GOT3 (cell line): Measurements from ENCODE around the gene PLXNC1.

ENCODE experiments used
- DNase-seq: peaks from one replicate; lab custom pipeline; 2025; ENCODE audit warnings: mixed read lengths; lab: John Stamatoyannopoulos, UW

Gene PLXNC1

GRCh38 chr12:94133964-94134795, 14.2 kb upstream of the PLXNC1 start:
- no peak for DNase-seq

GRCh38 chr12:94135896-94136295, 12.5 kb upstream of the PLXNC1 start:
- no peak for DNase-seq

DNA sequence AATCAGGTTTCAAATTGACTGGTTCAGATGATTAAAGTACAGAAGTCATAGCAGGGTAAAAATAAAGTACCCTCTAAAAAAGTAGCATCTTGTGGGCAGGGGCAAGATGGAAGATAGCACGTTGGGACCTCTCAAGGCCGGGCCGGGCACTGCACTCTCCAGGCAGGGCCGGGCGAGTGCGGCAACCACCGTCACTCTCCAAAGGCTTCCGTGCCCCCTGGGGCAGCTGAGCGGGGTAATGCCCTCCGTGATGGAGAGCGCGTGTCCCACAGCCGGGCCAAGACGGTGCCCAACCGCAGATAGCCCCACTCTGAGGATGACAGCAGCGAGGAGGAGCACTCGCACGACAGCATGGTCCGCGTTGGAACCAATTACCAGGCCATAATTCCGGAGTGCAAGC, 8.6 kb upstream of the PLXNC1 start:
- DNase-seq, result no peak

DNA sequence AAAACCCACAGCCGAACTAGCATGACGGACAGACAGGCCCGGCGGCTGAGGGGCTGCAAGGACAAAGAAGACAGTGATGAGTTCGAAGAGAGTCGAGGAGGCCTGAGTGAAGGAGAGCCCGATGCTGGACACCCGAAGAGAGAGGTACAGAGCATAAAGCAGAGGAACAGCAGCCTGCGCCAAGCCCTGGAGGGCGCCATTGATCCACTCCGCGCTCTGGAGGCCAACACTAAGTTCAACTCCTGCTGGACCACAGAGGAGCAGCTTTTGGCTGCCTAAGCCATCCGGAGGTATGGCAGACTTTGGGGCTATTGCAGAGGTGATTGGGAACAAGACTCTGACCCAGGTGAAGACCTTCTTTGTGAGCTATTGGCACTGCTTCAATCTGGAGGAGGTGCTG, 7.8 kb upstream of the PLXNC1 start:
- no peak for DNase-seq

DNA sequence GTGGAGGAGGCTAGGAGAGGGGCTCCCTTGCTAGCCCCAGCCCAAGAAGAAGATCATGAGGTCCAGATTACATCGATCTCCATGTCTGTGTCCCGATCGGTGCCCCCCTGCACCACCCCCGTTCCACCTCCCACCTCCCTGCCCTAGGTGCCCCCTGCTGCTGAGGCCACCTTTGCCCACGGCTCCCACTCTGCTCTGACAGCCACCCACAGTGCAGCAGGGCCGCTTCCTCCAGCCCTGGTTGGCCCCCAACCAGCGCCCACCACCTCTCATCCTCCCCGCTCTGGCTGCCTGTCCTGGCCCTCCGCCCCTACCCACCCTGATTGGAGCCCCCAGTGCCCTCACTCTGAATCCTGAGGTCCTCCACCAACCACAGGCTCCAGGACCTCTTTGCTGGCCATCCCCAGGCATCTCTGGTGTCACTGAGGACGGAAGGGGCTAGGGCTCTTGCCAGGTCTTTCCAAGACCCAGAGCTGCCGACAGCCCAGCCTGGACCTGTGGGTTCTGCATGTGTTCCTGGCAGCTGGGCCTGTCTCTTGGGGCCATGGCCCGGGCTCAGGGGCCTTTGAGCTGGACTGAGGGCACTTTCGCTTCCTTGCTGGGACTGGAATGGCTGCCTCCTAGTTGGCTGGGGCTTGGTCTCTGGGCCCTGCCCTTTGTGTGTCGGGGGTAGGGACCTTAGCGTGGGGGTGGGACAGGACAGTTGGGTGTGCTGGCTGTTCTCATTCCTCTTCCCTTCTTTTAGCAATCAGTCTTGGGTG, 7.2 kb upstream of the PLXNC1 start:
- DNase-seq, result no peak

DNA sequence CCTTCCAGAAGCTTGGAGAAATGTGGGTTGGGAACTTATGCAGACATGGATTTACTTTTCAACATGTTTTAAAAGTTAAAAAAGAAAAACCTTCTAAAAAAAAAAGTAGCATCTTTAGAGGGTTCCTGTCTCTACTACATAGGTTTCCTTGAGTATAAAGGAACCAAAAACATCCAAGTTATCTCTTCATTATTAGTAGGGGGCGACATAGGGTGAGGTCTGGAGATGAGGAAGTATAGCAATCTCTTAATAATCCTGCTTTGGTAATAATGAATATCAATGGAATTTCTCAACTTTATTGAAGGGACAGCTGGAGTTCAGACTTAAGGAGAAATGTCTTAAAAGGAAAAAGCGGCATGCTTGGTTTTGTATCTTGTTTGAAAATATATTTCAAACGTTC, 6.5 kb upstream of the PLXNC1 start:
- no peak for DNase-seq

DNA sequence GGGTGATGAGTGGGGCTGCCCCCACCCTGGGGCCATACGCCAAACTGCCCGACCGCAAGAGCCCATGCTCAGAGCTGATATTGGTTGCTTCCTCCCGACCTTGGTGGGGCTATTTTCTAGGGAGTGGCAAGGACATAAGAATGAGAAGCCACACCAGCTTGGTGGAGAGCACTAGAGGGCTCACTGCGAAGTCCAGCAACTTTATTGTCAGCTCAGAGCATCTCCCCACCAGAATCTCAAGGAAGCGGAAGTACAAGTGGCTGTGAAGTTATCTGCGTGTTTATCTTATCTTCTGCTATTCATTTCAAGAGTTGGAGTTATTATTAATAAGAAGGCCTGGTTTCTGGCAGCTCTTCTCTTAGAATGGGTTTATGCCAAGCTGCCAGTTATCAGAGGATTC, 4.9 kb upstream of the PLXNC1 start:
- no peak for DNase-seq

DNA sequence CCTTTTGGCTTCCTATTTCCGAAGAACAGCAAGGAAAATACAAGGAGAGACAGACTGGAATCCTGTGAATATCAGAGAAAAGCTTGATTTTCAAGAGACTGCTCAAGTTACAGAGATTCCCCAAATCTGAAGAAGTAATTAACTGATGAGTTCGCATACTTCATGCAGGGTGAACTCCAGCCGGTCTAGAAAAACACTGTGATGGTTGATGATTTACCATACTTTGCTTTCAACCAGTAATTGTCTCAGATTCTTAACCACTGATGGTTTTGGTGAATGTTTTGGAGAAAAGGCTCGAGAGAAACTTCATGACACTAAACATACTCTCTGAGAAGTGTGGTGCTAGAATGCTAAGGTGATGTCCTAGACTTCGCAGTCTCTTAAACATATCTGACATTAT, 4.4 kb upstream of the PLXNC1 start:
- no peak for DNase-seq

- DNase-seq, result no peak
These were observed 3.6 kb upstream of the PLXNC1 start for GRCh38 chr12:94144781-94145180.

DNA sequence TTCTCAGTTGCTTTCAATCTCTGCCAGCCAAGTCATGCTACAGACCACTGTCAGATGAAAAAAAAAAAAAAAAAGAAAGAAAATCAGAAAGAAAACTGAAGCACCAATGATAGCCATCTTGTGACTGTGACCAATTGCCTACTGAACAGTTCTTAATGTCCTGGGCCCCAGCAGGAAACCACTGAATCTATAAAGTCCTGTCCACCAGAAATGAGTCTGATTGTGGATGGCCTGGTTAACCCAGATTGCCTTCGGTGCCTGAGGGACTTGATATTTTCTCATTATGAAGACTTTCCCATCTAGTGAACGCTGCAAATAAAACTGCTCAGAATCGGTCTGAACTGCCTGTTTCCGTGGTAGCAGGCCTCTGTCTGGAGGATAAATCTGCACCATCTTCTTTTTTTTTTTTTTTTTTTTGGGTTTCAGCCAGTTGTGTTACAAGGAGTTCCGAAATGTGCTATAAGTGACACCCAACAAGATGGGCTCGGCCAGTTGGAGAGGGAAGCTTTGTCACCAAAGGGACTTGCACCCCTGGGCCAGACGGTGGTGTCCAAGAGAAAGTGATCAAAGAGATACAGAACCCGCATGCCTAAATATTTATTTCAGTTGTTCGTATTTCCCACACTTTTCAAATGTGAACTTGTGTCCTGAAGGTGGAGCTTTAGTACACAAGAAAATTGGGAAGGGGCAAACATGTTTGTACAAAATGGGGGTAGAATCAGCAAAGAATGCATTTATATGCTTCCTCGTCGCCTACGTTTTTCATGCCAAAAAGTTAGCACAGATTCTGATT, 3.0 kb upstream of the PLXNC1 start:
- DNase-seq, result no peak

GRCh38 chr12:94146166-94146936, 2.0 kb upstream of the PLXNC1 start:
- no peak for DNase-seq

DNA sequence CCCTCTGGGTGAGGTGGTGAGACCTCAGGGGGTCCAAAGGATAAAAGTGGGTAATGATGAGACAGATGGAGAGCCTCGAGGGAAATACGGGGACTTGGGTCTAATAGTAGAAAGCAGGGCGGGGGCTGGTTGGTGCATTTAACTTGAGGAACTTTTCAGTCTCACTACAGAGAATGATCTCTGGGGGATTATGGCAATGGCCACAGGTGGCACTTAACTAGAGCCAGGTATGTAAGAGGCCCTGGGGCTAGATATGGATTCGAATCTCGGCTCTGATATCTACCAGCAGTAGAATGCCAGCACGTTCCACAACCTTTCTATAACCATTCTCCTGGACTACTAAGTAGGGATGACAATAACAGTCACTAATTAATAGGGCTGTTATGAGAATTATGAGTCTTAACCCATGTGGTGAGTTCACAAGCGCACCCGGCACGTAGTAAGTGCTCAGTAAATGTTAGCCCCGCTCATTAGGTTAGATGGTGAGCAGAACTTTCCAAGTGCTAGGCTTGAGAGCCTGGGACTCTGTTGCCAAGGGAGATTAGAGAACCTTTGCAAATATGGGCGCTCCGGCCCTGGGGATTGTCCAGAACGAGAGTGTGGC, 888 bp upstream of the PLXNC1 start:
- no peak for DNase-seq

GRCh38 chr12:94148739-94149118, 352 bp downstream of the PLXNC1 start:
- DNase-seq, result no peak

GRCh38 chr12:94149119-94149780, 873 bp downstream of the PLXNC1 start:
- no peak for DNase-seq

DNA sequence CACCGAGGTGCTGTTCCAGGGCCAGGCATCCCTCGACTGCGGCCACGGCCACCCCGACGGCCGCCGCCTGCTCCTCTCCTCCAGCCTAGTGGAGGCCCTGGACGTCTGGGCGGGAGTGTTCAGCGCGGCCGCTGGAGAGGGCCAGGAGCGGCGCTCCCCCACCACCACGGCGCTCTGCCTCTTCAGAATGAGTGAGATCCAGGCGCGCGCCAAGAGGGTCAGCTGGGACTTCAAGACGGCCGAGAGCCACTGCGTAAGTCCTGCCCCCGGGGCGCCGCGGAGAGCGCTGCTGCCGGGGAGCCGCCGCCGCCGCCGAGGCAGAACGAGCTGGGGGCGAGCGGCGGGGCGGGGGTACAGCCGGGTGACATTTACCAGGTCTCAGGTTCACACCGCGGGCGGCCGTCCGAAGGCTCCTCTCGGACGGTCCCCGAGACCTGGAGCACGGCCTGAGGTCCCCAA, 1.4 kb downstream of the PLXNC1 start:
- DNase-seq, result no peak

- no peak for DNase-seq
These were observed 2.1 kb downstream of the PLXNC1 start for GRCh38 chr12:94150240-94151121.

DNA sequence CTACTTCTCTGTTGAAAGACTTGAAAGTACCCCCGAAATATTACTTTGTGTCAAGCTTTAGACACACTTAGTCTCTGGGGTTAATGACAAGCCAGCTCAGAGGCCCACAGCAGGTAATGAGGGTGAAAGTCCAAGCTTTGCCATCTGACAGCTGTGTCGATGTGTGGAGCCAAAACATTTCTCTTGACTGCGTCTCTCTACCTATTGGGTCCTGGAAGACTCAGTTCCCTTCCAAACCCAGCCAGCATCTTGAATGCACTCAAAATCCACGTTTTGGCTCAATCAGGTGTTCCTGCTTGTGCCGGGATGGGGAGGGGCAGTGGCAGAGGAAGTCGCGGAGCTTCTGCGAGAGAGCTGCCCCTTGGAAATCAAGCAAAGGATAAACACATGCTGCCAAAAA, 3.2 kb downstream of the PLXNC1 start:
- no peak for DNase-seq

DNA sequence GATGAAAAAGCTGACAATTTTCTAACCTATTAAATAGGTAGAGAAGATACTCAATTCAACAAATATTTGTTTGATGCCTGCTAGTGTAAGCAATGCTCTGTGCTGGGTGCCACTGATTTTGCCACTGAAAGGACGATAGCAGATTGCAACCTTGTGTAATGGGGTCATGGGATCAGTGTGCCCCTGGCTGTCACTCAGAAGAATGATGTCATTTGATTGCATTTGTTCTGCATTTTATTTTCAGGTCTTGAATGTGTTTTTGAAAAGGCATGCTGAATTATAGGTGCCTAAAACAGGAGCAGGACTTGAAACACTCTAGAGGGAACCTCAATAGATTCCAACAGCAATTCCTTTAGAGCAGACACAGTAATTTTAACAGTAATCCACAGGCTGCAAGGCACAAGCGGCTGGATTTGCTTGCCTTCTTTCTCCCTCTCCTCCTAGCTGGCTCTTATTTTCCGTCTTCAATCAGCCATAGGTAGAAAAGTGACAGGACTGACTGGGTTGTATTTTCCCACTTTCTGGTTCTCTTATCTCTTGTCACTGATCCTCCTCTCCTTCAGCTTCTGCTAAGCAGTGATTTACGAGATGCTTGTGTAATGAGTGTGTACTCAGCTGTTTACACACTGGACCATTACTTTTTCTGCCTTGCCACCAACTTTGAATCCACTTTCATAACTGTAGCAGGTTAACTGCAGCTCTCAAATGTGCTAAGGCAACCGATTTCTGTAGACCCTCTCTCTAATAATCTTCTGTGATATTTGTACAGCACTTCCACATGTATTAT, 4.1 kb downstream of the PLXNC1 start:
- DNase-seq, result no peak

GRCh38 chr12:94157181-94157580, 8.8 kb downstream of the PLXNC1 start:
- DNase-seq, result no peak
